Measurements from ENCODE around the gene CENPM.

CENPM gene

DNA sequence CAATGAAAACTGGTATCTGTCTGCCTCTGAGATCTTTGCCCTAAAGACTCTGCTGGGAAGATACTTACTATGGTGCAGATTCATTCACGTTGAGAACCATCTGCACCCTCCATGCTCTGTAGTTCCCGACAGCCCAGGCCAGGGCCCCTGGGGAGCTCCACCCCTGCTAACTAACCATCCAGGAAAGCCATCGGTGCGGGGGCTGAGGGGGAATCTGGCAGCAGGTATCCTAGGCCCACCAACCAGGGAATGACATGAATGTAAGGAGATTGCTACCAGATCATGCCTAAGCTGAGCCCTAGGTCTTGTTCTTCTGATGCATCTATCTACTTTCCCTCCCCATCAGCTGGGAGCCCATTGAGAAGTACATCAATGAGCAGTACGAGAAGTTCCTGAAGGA, 40.3 kb upstream of the CENPM start:
- Histone ChIP-seq H3K4me3 (replicated peaks; ENCODE audit: low read depth, low read length) (no peak overlapping the region), H3K36me3 (ENCODE audit: control insufficient read depth, insufficient read depth, low read length) (no peaks in the 10 kb centered on the region), H3K27me3 (replicated peaks; ENCODE audit: control insufficient read depth, insufficient read depth, low read length) (no peaks in the 10 kb centered on the region)
- TF ChIP-seq CTCF (IDR thresholded peaks at IDR 0.05; ENCODE audit: insufficient read depth, low read length, poor library complexity, severe bottlenecking), result no peak
- DNase-seq (ENCODE audit: extremely low read depth, insufficient read length), result no peak

- DNase-seq (ENCODE audit: extremely low read depth, insufficient read length), result no peak
- Histone ChIP-seq H3K4me3 (replicated peaks; ENCODE audit: low read depth, low read length) (no peak overlapping the region), H3K36me3 (ENCODE audit: control insufficient read depth, insufficient read depth, low read length) (no peaks in the 10 kb centered on the region; the same call in 1 of the 2 replicates), H3K27me3 (replicated peaks; ENCODE audit: control insufficient read depth, insufficient read depth, low read length) (no peaks in the 10 kb centered on the region)
- no peak for TF ChIP-seq CTCF (IDR thresholded peaks at IDR 0.05; ENCODE audit: insufficient read depth, low read length, poor library complexity, severe bottlenecking)
Observed at GRCh38 chr22:41983513-41984405, 36.8 kb upstream of the CENPM start.

GRCh38 chr22:41982865-41983264, 35.9 kb upstream of the CENPM start:
- no peak overlapping the region for H3K4me3 ChIP-seq (replicated peaks; ENCODE audit: low read depth, low read length)
- no peak for DNase-seq (ENCODE audit: extremely low read depth, insufficient read length)
- no peaks in the 10 kb centered on the region; the same call in 1 of the 2 replicates for H3K36me3 ChIP-seq (ENCODE audit: control insufficient read depth, insufficient read depth, low read length)
- H3K27me3 ChIP-seq (replicated peaks; ENCODE audit: control insufficient read depth, insufficient read depth, low read length), result no peaks in the 10 kb centered on the region
- TF ChIP-seq CTCF (IDR thresholded peaks at IDR 0.05; ENCODE audit: insufficient read depth, low read length, poor library complexity, severe bottlenecking), result no peak

DNA sequence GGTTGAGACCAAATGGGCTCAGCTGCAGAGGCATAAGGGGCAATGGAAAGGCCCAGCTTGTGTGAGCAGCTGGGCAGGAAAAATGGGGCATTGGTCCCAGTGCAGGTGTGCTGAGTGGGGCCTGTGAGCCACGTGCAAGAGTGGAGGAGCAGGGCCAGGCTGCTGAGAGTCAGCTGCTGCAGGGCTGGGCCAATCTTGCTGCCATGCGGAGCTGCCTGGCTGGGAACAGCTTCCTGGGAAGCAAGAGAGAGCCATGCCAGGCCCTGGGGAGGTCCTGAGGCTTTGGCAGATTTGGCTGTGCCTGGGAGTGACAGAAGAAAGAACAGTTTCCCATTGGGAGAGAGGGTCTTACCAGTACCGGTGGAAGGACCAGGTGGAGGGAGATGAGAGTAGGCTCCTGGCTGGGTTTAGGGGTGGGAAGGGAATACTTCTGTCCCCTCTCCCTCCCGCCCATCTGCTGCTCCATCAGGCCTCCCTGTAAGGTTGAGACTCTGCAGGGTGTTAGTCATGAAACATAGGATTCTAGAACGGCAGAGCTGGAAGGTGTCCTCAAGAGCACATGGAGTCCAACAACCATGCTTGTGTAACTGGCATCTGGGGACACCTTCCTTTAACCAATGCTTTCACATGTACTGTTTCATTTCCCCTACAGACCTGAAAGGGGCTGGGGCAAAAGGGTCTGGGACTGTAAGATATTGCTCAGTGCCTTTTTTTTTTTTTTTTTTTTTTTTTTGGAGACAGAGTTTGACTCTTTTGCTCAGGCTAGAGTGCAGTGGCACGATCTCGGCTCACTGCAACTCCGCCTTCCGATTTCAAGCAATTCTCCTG, 32.7 kb upstream of the CENPM start:
- no peak for DNase-seq (ENCODE audit: extremely low read depth, insufficient read length)
- Histone ChIP-seq H3K36me3 (ENCODE audit: control insufficient read depth, insufficient read depth, low read length) (no peaks in the 10 kb centered on the region; the same call in 1 of the 2 replicates), H3K4me3 (replicated peaks; ENCODE audit: low read depth, low read length) (no peak overlapping the region), H3K27me3 (replicated peaks; ENCODE audit: control insufficient read depth, insufficient read depth, low read length) (peaks cover 1% of the 10 kb centered on the region; the same call in 1 of the 2 replicates)
- no peak for TF ChIP-seq CTCF (IDR thresholded peaks at IDR 0.05; ENCODE audit: insufficient read depth, low read length, poor library complexity, severe bottlenecking)

DNA sequence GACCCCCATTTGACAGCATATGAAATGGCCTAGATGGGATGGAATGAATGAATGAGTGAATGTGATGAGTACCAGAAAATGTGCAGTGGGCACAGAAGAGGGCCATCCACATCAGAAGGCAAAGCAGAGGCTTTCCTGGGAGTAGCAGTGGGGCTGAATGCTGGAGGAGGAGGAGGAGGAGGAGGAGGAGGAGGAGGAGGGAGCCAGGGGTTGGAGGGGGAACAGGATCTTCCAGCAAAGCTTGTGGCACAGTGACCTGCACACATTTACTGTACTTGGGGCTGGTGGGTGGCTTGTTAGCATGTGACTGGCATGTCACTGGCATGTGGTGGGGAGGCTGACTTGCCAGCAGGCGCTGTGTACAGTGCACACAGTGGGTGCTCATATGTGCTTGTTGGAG, 31.8 kb upstream of the CENPM start:
- no peaks in the 10 kb centered on the region; the same call in 1 of the 2 replicates for H3K36me3 ChIP-seq (ENCODE audit: control insufficient read depth, insufficient read depth, low read length)
- no peak overlapping the region for H3K4me3 ChIP-seq (replicated peaks; ENCODE audit: low read depth, low read length)
- no peak for TF ChIP-seq CTCF (IDR thresholded peaks at IDR 0.05; ENCODE audit: insufficient read depth, low read length, poor library complexity, severe bottlenecking)
- H3K27me3 ChIP-seq (replicated peaks; ENCODE audit: control insufficient read depth, insufficient read depth, low read length), result peaks cover 1% of the 10 kb centered on the region; the same call in 1 of the 2 replicates
- no peak for DNase-seq (ENCODE audit: extremely low read depth, insufficient read length)

All from GM06990 (cell line).